Kidney epithelial cell (primary cell): Measurements from ENCODE around the gene FAAP24. TPM values are rescaled to one million over a fixed set of nuclear protein-coding genes. Genes with fewer than 3 reads are reported as not detected.
A peak's percentile ranks its signal among the peaks of the same experiment; 100 is the strongest.

ENCODE experiments used
- DNase-seq: peaks from one replicate; pipeline ENCODE4 v3.0.0-alpha.2; 2010; ENCODE audit warnings: low read depth
- H3K27me3 ChIP-seq: 2 replicates; pipeline ENCODE4 v1.6.0; 2011; ENCODE audit warnings: low read length; ENCODE audit not compliant: control insufficient read depth, insufficient read depth
- H3K36me3 ChIP-seq: 2 replicates; pipeline ENCODE4 v1.5.1; 2011; ENCODE audit warnings: low read length; ENCODE audit not compliant: control insufficient read depth, insufficient read depth
- H3K4me3 ChIP-seq: 2 replicates; pipeline ENCODE4 v1.5.1; 2011; ENCODE audit warnings: low read depth, mild to moderate bottlenecking, control low read depth, low read length
- total RNA-seq: library from RNA; depleted of rRNA; stranded (reverse); fragments of >200 nt; gene quantifications from 2 replicates; pipeline ENCODE4 v1.2.3, GENCODE V29; 2015
- TF ChIP-seq, protein P1 (sequence below): IDR thresholded peaks from 2 replicates; pipeline ENCODE4 v1.5.1; 2011; ENCODE audit warnings: mild to moderate bottlenecking, moderate library complexity, low read length, control low read depth, inconsistent platforms; ENCODE audit not compliant: insufficient read depth, poor library complexity, severe bottlenecking

The FAAP24 gene
- total RNA-seq: 1.4 and 1.7 TPM in 2 replicates

GRCh38 chr19:32971715-32972540 is at the start of gene FAAP24, which contains the start of gene CEP89:
TSS of gene FAAP24 (plus strand) at chr19:32972242. CDS start at chr19:32973197, 955 bp downstream.
TSS of gene CEP89 (minus strand) at chr19:32971958. CDS start at chr19:32971874, 84 bp downstream.
- Histone ChIP-seq H3K27me3 (no peaks in the 10 kb centered on the region), H3K36me3 (peaks cover 1% of the 10 kb centered on the region), H3K4me3 (peak within 1 kb of the TSS; percentile 70)
- peak; percentile 92 for DNase-seq
- TF ChIP-seq, protein P1, sequence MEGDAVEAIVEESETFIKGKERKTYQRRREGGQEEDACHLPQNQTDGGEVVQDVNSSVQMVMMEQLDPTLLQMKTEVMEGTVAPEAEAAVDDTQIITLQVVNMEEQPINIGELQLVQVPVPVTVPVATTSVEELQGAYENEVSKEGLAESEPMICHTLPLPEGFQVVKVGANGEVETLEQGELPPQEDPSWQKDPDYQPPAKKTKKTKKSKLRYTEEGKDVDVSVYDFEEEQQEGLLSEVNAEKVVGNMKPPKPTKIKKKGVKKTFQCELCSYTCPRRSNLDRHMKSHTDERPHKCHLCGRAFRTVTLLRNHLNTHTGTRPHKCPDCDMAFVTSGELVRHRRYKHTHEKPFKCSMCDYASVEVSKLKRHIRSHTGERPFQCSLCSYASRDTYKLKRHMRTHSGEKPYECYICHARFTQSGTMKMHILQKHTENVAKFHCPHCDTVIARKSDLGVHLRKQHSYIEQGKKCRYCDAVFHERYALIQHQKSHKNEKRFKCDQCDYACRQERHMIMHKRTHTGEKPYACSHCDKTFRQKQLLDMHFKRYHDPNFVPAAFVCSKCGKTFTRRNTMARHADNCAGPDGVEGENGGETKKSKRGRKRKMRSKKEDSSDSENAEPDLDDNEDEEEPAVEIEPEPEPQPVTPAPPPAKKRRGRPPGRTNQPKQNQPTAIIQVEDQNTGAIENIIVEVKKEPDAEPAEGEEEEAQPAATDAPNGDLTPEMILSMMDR: no peak

DNA sequence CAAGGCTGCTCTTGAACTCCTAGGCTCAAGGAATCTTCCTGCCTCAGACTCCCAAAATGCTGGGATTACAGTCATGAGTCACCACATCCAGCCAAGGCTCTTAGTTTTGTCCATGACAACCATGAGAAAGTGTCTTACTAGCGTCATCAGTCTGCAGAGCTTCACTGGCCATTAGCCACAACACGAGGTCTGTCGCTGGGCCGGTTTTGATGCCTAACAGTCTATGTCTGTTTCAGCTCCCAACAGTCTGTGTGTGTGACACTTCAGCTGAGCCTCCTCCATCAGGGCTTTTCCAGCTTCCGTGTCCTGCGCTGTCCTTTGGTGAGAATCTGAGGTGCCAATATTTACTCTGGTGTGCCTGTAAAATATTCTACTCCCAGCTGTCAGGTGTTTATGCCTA is 47.8 kb upstream of the FAAP24 start:
- no peak for DNase-seq
- Histone ChIP-seq H3K36me3 (no peaks in the 10 kb centered on the region), H3K4me3 (no peak overlapping the region), H3K27me3 (no peaks in the 10 kb centered on the region)
- TF ChIP-seq, protein P1: no peak

DNA sequence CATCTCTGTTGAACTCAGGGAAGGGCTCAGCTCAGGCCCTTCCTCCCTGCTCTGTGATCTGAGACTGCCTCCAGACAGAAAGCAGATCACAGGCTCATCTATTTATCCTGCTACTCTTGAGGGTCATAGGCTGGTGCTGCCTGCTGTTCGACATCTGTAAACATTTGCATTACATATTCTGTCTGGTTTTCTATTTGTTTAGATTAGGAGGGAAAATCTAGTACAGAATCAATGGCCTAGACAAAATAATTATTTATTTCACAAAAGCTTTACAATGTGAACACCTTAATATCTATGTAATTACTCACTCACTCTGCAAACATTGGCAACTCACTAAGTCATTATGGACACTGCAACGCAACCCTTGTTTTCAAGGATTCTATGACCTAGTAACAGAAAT is 43.2 kb upstream of the FAAP24 start:
- no peak for DNase-seq
- no peaks in the 10 kb centered on the region for H3K27me3 ChIP-seq
- H3K4me3 ChIP-seq: no peak overlapping the region
- TF ChIP-seq, protein P1: no peak
- H3K36me3 ChIP-seq: no peaks in the 10 kb centered on the region

GRCh38 chr19:32930567-32930966 is 41.5 kb upstream of the FAAP24 start:
- no peak for DNase-seq
- Histone ChIP-seq H3K4me3 (no peak overlapping the region), H3K27me3 (no peaks in the 10 kb centered on the region), H3K36me3 (no peaks in the 10 kb centered on the region)
- TF ChIP-seq, protein P1: no peak

DNA sequence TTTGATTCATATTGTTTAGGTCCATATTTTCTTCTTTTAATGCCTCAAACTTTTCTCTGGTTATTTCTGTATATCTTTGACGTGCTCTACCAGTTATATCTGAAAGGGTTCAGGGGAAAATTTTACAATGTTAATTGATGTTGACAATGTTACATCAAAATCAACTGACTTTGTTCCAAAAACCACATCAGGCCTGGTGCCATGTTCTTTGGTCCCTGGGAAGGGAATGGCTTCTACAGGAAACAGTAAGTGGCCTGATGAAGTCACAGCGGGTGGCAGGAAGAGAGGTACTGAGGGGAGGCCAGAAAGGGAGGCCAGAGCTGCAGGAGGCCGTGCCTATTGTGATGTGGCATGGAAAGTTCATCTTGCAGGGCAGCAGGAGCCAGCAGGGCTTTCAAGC is 38.5 kb upstream of the FAAP24 start:
- Histone ChIP-seq H3K4me3 (no peak overlapping the region), H3K36me3 (no peaks in the 10 kb centered on the region)

More for the DNA sequence above, 38.5 kb upstream of the FAAP24 start:
- no peak for DNase-seq
- TF ChIP-seq, protein P1: no peak
- H3K27me3 ChIP-seq: no peaks in the 10 kb centered on the region
